ACC112 (cell line): ENCODE results near the gene FRY.

Experiments used
- H2AFZ ChIP-seq: fragments of 200-600 bp; sonication (generic); one replicate; pipeline ENCODE4 v1.6.0; 2017; ENCODE audit warnings: antibody characterized with exemption, low read length; ENCODE audit not compliant: unreplicated experiment
- H3K27ac ChIP-seq: fragments of 200-600 bp; sonication (generic); 2 replicates; pipeline ENCODE4 v1.5.1; 2014; ENCODE audit warnings: low read depth, mild to moderate bottlenecking, antibody characterized with exemption, low read length, moderate library complexity
- H3K27me3 ChIP-seq: fragments of 200-600 bp; sonication (generic); 2 replicates; pipeline ENCODE4 v1.6.1; 2014; ENCODE audit warnings: mild to moderate bottlenecking, antibody characterized with exemption, low read length, moderate library complexity, mixed read lengths; ENCODE audit not compliant: insufficient read depth
- H3K36me3 ChIP-seq: fragments of 200-600 bp; sonication (generic); 2 replicates; pipeline ENCODE4 v1.6.1; 2016; ENCODE audit warnings: mild to moderate bottlenecking, antibody characterized with exemption, low read length, moderate library complexity, mixed read lengths; ENCODE audit not compliant: insufficient read depth
- H3K4me1 ChIP-seq: fragments of 200-600 bp; sonication (generic); one replicate; pipeline ENCODE4 v1.6.1; 2016; ENCODE audit warnings: low read length, mixed read lengths; ENCODE audit not compliant: insufficient read depth, unreplicated experiment, control insufficient read depth
- H3K4me3 ChIP-seq: fragments of 200-600 bp; sonication (generic); 2 replicates; pipeline ENCODE4 v1.5.1; 2014; ENCODE audit warnings: mild to moderate bottlenecking, low read depth, low read length
- H3K79me2 ChIP-seq: fragments of 200-600 bp; sonication (generic); one replicate; pipeline ENCODE4 v1.6.0; 2016; ENCODE audit warnings: low read length; ENCODE audit not compliant: control insufficient read depth, unreplicated experiment, insufficient read depth

Gene FRY

DNA sequence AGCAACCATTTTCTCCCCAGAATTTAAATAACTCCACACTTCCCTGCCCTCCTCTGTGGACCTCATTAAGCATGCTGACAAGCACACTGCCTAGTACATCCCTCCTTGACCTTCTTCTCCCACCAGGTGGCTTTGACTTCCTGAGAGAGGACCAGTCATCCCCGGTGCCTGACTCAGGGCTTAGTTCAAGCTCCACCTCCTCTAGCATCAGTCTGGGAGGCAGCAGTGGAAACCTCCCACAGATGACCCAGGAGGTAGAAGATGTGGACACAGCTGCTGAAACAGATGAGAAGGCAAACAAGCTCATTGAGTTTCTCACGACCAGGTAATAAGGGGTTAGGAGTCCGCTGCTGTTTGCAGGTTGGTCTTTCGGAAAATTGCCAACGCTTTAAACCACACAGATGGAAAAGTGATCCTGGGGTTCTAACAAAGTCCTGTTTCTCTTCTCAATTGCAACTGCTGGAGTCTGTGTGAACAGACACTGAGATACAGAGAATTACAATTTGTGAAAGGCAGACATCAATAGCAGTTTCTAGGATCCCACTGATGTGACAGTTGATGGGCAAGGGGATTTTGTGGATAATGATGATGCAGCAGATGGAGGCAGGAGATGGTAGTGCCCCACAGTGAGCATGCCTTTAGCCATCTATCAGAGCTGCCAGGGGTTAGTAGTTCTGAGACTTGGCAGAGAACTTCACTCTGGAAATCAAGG lies 196.9 kb downstream of the FRY start:
- Histone ChIP-seq H3K36me3 (no peaks in the 10 kb centered on the region), H3K79me2 (no peaks in the 10 kb centered on the region), H3K27me3 (no peaks in the 10 kb centered on the region), H3K4me3 (no peak overlapping the region), H3K27ac (no peak overlapping the region), H2AFZ (no peak overlapping the region), H3K4me1 (no peaks in the 10 kb centered on the region)

GRCh38 chr13:32229443-32229842 lies 197.9 kb downstream of the FRY start:
- Histone ChIP-seq H3K27ac (no peak overlapping the region), H3K4me1 (no peaks in the 10 kb centered on the region), H3K27me3 (no peaks in the 10 kb centered on the region), H3K79me2 (no peaks in the 10 kb centered on the region), H2AFZ (no peak overlapping the region), H3K4me3 (no peak overlapping the region), H3K36me3 (no peaks in the 10 kb centered on the region)

GRCh38 chr13:32232263-32232662 lies 200.7 kb downstream of the FRY start:
- H3K79me2 ChIP-seq: no peaks in the 10 kb centered on the region

DNA sequence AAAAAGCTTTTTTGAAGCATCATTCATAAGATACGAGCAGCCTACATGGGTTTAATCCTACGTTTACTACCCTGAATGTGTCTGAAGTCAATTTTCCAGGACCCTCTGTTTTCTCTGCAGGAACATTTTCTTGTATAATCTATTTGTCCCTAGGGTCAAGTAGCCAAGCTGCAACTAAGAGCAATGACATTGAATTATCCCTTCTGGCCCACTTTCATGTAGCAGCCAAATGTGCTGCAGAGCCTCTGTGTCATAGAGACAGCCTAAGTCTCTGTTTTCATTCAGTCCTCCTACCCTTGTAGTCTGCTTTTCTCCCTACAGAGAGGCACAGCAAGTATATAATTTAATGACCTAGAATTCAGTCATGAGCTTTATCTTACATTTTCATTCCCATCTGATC lies 201.5 kb downstream of the FRY start:
- Histone ChIP-seq H3K4me1 (no peaks in the 10 kb centered on the region), H3K79me2 (no peaks in the 10 kb centered on the region), H3K36me3 (no peaks in the 10 kb centered on the region), H3K27me3 (no peaks in the 10 kb centered on the region), H3K27ac (no peak overlapping the region), H2AFZ (no peak overlapping the region), H3K4me3 (no peak overlapping the region)

More at GRCh38 chr13:32232263-32232662, 200.7 kb downstream of the FRY start:
- Histone ChIP-seq H3K27me3 (no peaks in the 10 kb centered on the region), H3K4me3 (no peak overlapping the region), H3K4me1 (no peaks in the 10 kb centered on the region), H3K27ac (no peak overlapping the region), H2AFZ (no peak overlapping the region), H3K36me3 (no peaks in the 10 kb centered on the region)

- Histone ChIP-seq H2AFZ (no peak overlapping the region), H3K4me3 (no peak overlapping the region)
Observed at GRCh38 chr13:32234914-32235313, 203.3 kb downstream of the FRY start.

DNA sequence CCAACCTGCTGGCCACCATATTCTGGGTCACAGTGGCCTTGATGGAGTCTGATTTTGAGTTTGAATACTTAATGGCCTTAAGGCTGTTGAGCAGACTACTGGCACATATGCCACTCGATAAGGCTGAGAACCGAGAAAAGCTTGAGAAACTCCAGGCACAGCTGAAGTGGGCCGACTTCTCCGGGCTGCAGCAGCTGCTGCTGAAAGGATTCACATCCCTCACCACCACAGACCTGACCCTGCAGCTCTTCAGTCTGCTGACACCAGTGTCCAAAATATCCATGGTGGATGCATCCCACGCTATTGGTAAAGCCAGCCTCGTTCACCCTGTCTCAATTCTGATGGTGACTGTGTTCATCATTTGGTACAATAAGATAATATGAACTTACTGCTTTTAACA lies 206.1 kb downstream of the FRY start:
- Histone ChIP-seq H3K4me3 (no peak overlapping the region), H3K27me3 (no peaks in the 10 kb centered on the region), H3K36me3 (no peaks in the 10 kb centered on the region), H3K79me2 (no peaks in the 10 kb centered on the region), H2AFZ (no peak overlapping the region), H3K27ac (no peak overlapping the region), H3K4me1 (no peaks in the 10 kb centered on the region)

More at GRCh38 chr13:32234914-32235313, 203.3 kb downstream of the FRY start:
- Histone ChIP-seq H3K36me3 (no peaks in the 10 kb centered on the region), H3K27ac (no peak overlapping the region), H3K27me3 (no peaks in the 10 kb centered on the region), H3K79me2 (no peaks in the 10 kb centered on the region), H3K4me1 (no peaks in the 10 kb centered on the region)

DNA sequence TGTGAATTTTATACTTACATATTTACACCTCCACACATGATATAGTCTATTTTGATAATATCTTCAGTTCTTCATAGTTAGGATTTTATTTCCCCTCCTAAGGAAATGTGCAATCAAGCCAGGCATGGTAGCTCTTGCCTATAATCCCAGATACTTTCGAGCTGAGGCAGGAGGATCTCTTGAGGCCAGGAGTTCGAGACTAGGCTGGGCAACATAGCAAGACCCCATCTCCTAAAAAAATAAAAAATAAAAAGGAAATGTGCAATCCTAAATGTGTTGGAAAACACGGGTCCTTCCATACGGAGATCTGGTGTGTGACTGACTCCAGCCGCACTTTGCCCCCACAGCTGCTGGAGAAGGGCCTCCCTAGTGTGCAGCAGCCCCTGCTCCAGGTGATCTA lies 212.1 kb downstream of the FRY start:
- H3K4me3 ChIP-seq: no peak overlapping the region
- H3K27me3 ChIP-seq: no peaks in the 10 kb centered on the region
- no peak overlapping the region for H2AFZ ChIP-seq
- H3K4me1 ChIP-seq: peaks cover 3% of the 10 kb centered on the region
- H3K36me3 ChIP-seq: no peaks in the 10 kb centered on the region
- H3K27ac ChIP-seq: no peak overlapping the region
- no peaks in the 10 kb centered on the region for H3K79me2 ChIP-seq

GRCh38 chr13:32245555-32245954 lies 214.0 kb downstream of the FRY start:
- no peaks in the 10 kb centered on the region for H3K27me3 ChIP-seq
- no peak overlapping the region for H3K27ac ChIP-seq
- no peak overlapping the region for H3K4me3 ChIP-seq
- H3K79me2 ChIP-seq: no peaks in the 10 kb centered on the region
- no peaks in the 10 kb centered on the region for H3K36me3 ChIP-seq
- H2AFZ ChIP-seq: no peak overlapping the region
- peaks cover 3% of the 10 kb centered on the region for H3K4me1 ChIP-seq

GRCh38 chr13:32246468-32246867 lies 214.9 kb downstream of the FRY start:
- Histone ChIP-seq H3K27ac (no peak overlapping the region), H3K36me3 (no peaks in the 10 kb centered on the region), H3K27me3 (no peaks in the 10 kb centered on the region), H3K4me1 (peaks cover 3% of the 10 kb centered on the region), H3K4me3 (no peak overlapping the region), H3K79me2 (no peaks in the 10 kb centered on the region), H2AFZ (peak overlapping the region; percentile 66)

GRCh38 chr13:32247887-32248286 lies 216.3 kb downstream of the FRY start:
- H3K36me3 ChIP-seq: no peaks in the 10 kb centered on the region
- no peaks in the 10 kb centered on the region for H3K79me2 ChIP-seq
- no peak overlapping the region for H2AFZ ChIP-seq
- peaks cover 3% of the 10 kb centered on the region for H3K4me1 ChIP-seq
- no peak overlapping the region for H3K27ac ChIP-seq
- no peak overlapping the region for H3K4me3 ChIP-seq
- no peaks in the 10 kb centered on the region for H3K27me3 ChIP-seq

GRCh38 chr13:32248801-32249200 lies 217.2 kb downstream of the FRY start:
- Histone ChIP-seq H3K4me1 (peaks cover 3% of the 10 kb centered on the region), H3K27me3 (no peaks in the 10 kb centered on the region), H3K4me3 (no peak overlapping the region), H3K79me2 (no peaks in the 10 kb centered on the region), H3K36me3 (no peaks in the 10 kb centered on the region), H3K27ac (no peak overlapping the region), H2AFZ (no peak overlapping the region)
